ENCODE measurements around the gene CPSF4L. TPM values are rescaled to one million over a fixed set of nuclear protein-coding genes. Genes with fewer than 3 reads are reported as not detected.

The CPSF4L gene
- polyA plus RNA-seq, 1 of the 3 experiments (the other 2 are of a cell fraction): 0.10 TPM

GRCh38 chr17:73257516-73257915, 4.2 kb downstream of the CPSF4L start:
- H3K79me2 ChIP-seq (ENCODE audit: insufficient read depth): no peaks in the 10 kb centered on the region
- H3K9ac ChIP-seq: no peak overlapping the region
- ChIA-PET POLR2A (interaction anchor here (0.6 kb wide), 1 partner anchor 112 kb away, joined by 3 read pairs; no protein-coding TSS in a partner anchor), CTCF (interaction anchor here (2.8 to 22.4 kb wide), 2 partner anchors 10 to 115 kb away, joined by 33 to 691 read pairs; no protein-coding TSS in a partner anchor)
- DNase-seq: no peak
- no peak overlapping the region for H3K4me2 ChIP-seq
- H3K4me1 ChIP-seq (ENCODE audit: control insufficient read depth in 1 of 2, insufficient read depth in 2 of 2, low read depth in 1 of 2, low read length in 1 of 2): peaks cover 0 to 17% of the 10 kb centered on the region in 2 experiments; a peak in 1 of 4 replicates
- H3K27me3 ChIP-seq (ENCODE audit: insufficient read depth): no peaks in the 10 kb centered on the region
- H2AFZ ChIP-seq (ENCODE audit: low read depth): no peak overlapping the region
- no peaks in the 10 kb centered on the region for H3K9me3 ChIP-seq
- no peaks in the 10 kb centered on the region for H4K20me1 ChIP-seq (ENCODE audit: insufficient read depth)
- H3K36me3 ChIP-seq (replicated peaks in 1 of 2; ENCODE audit: control insufficient read depth in 1 of 2, insufficient read depth in 2 of 2, low read length in 1 of 2): no peaks in the 10 kb centered on the region
- no peaks in the 10 kb centered on the region for H3K9me2 ChIP-seq
- H3K27ac ChIP-seq (ENCODE audit: low read depth in 2 of 2, low read length in 1 of 2): no peak overlapping the region
- H3F3A ChIP-seq (replicated peaks; ENCODE audit: insufficient read depth): no peaks in the 10 kb centered on the region
- WGBS (ENCODE audit: low lambda C conversion rate): 93% methylated on average over 3 of the region's 6 CpGs
- TF ChIP-seq RXRA (IDR thresholded peaks at IDR 0.05; ENCODE audit: borderline replicate concordance, low read depth) (no peak), YY1 (IDR thresholded peaks at IDR 0.05; ENCODE audit: low read depth) (no peak), MAX (IDR thresholded peaks at IDR 0.05; ENCODE audit: low read depth) (no peak), USF1 (IDR thresholded peaks at IDR 0.05; ENCODE audit: borderline replicate concordance, low read depth) (no peak), CHD2 (IDR thresholded peaks at IDR 0.05; ENCODE audit: low read length, partially characterized antibody) (no peak), EP300 (IDR thresholded peaks at IDR 0.05; ENCODE audit: borderline replicate concordance in 1 of 2, low read depth in 1 of 2, low read length in 1 of 2) (no peak), MXI1 (IDR thresholded peaks at IDR 0.05; ENCODE audit: low read depth, low read length) (no peak), TCF12 (IDR thresholded peaks at IDR 0.05) (no peak), PBX3 (IDR thresholded peaks at IDR 0.05) (no peak), POLR2AphosphoS5 (IDR thresholded peaks at IDR 0.05; ENCODE audit: low read depth, low read length) (no peak), MEF2A (IDR thresholded peaks at IDR 0.05; ENCODE audit: borderline replicate concordance, low read depth) (no peak), RAD21 (IDR thresholded peaks at IDR 0.05; ENCODE audit: low read length) (no peak)
- H3K4me3 ChIP-seq (ENCODE audit: low read depth in 2 of 2, low read length in 1 of 2): no peak overlapping the region

- no peak overlapping the region for H3K4me3 ChIP-seq (ENCODE audit: low read depth in 2 of 2, low read length in 1 of 2)
- no peaks in the 10 kb centered on the region for H3K9me3 ChIP-seq
- H3K4me1 ChIP-seq (ENCODE audit: control insufficient read depth in 1 of 2, insufficient read depth in 2 of 2, low read depth in 1 of 2, low read length in 1 of 2): peaks cover 0 to 14% of the 10 kb centered on the region in 2 experiments; a peak in 1 of 4 replicates
- H3F3A ChIP-seq (replicated peaks; ENCODE audit: insufficient read depth): no peaks in the 10 kb centered on the region
- H3K79me2 ChIP-seq (ENCODE audit: insufficient read depth): no peaks in the 10 kb centered on the region
- no peak overlapping the region for H3K9ac ChIP-seq
- no peaks in the 10 kb centered on the region for H3K9me2 ChIP-seq
- H3K27me3 ChIP-seq (ENCODE audit: insufficient read depth): no peaks in the 10 kb centered on the region
- H3K27ac ChIP-seq (ENCODE audit: low read depth in 2 of 2, low read length in 1 of 2): peak overlapping the region in 1 of 2 experiments; percentile 47; a peak in 2 of 4 replicates
- ChIA-PET POLR2A (interaction anchor here (1.0 to 2.6 kb wide), 3 partner anchors 24 to 113 kb away, joined by 3 to 15 read pairs (median 7); partner anchors contain the start of gene CDC42EP4), CTCF (interaction anchor here (0.7 to 22.4 kb wide), 36 partner anchors 9 to 943 kb away, joined by 3 to 691 read pairs (median 10); partner anchors contain the start of genes CDC42EP4 and COG1)
- DNase-seq: no peak
- no peaks in the 10 kb centered on the region for H4K20me1 ChIP-seq (ENCODE audit: insufficient read depth)
- WGBS (ENCODE audit: low lambda C conversion rate): 94% methylated on average over 3 of the region's 3 CpGs
- H3K4me2 ChIP-seq: no peak overlapping the region
- H3K36me3 ChIP-seq (replicated peaks in 1 of 2; ENCODE audit: control insufficient read depth in 1 of 2, insufficient read depth in 2 of 2, low read length in 1 of 2): no peaks in the 10 kb centered on the region
- TF ChIP-seq TCF12 (IDR thresholded peaks at IDR 0.05) (no peak), GATA2 (CRISPR knock-in tag; IDR thresholded peaks at IDR 0.05) (no peak), POLR2AphosphoS5 (IDR thresholded peaks at IDR 0.05; ENCODE audit: low read depth, low read length) (no peak), SMC3 (IDR thresholded peaks at IDR 0.05; ENCODE audit: low read depth, low read length) (no peak), SIN3A (IDR thresholded peaks at IDR 0.05; ENCODE audit: borderline replicate concordance, low read depth, low read length) (no peak), RAD21 (IDR thresholded peaks at IDR 0.05; ENCODE audit: low read length) (no peak), MAX (IDR thresholded peaks at IDR 0.05; ENCODE audit: low read depth) (no peak), TAF1 (IDR thresholded peaks at IDR 0.05; ENCODE audit: borderline replicate concordance, low read depth, low read length) (no peak), USF1 (IDR thresholded peaks at IDR 0.05; ENCODE audit: borderline replicate concordance, low read depth) (no peak), JUND (IDR thresholded peaks at IDR 0.05) (no peak), EP300 (IDR thresholded peaks at IDR 0.05; ENCODE audit: borderline replicate concordance in 1 of 2, low read depth in 1 of 2, low read length in 1 of 2) (no peak), NFIC (IDR thresholded peaks at IDR 0.05; ENCODE audit: borderline replicate concordance) (no peak), FOXM1 (IDR thresholded peaks at IDR 0.05; ENCODE audit: low read depth) (no peak)
- H2AFZ ChIP-seq (ENCODE audit: low read depth): no peak overlapping the region
Observed at GRCh38 chr17:73256220-73256619, 5.5 kb downstream of the CPSF4L start.
